Gastroesophageal sphincter (tissue), 3 donors: ENCODE results near the gene CCDC47.

Experiments used
- CTCF ChIP-seq, 4 experiments: fragments of 200-600 bp in 2 of 4; fragments of 450-650 bp in 2 of 4; sonication (generic) in 1 of 4; IDR thresholded peaks; one replicate each; pipeline ENCODE4 v1.5.1; 2017 to 2019; ENCODE audit warnings: antibody characterized with exemption in 4 of 4, mild to moderate bottlenecking in 2 of 4, moderate library complexity in 2 of 4
- EP300 ChIP-seq: sonication (generic); formaldehyde crosslinking; IDR thresholded peaks from one replicate; pipeline ENCODE4 v1.6.1; 2017; ENCODE audit warnings: antibody characterized with exemption, mild to moderate bottlenecking
- POLR2A ChIP-seq, 2 donors: fragments of 450-650 bp; IDR thresholded peaks; one replicate each; pipeline ENCODE4 v1.6.1; 2017; ENCODE audit warnings: antibody characterized with exemption in 2 of 2, mild to moderate bottlenecking in 2 of 2, moderate library complexity in 1 of 2

GRCh38 chr17:63786117-63786516 lies 12.7 kb upstream of the CCDC47 start:
- TF ChIP-seq POLR2A (IDR thresholded peaks at IDR 0.05) = no peak
- TF ChIP-seq CTCF (IDR thresholded peaks at IDR 0.05) = no peak
- TF ChIP-seq EP300 = no peak
